ENCODE results near the gene TMEM269.

GRCh38 chr1:42784946-42785693 is at the start of gene TMEM269:
- TF ChIP-seq CTCF (IDR thresholded peaks at IDR 0.05) (no peak), POLR2A (IDR thresholded peaks at IDR 0.05) (no peak)

All from adrenal gland (tissue), 5 donors.